HEK293T (cell line): ENCODE results near the gene TEN1.

ENCODE experiments used
- ARNT ChIP-seq: fragments of 450-650 bp; IDR thresholded peaks from 2 replicates; pipeline ENCODE4 v1.6.1; 2017; ENCODE audit warnings: mild to moderate bottlenecking
- BHLHE40 ChIP-seq: fragments of 450-650 bp; IDR thresholded peaks from 2 replicates; pipeline ENCODE4 v1.6.1; 2016; ENCODE audit warnings: mild to moderate bottlenecking, moderate library complexity, borderline replicate concordance
- CTBP1 ChIP-seq: fragments of 450-650 bp; IDR thresholded peaks from 2 replicates; pipeline ENCODE4 v1.6.1; 2016; ENCODE audit warnings: borderline replicate concordance
- ELF4 ChIP-seq: fragments of 450-650 bp; IDR thresholded peaks from 2 replicates; pipeline ENCODE4 v1.6.1; 2017; ENCODE audit warnings: antibody characterized with exemption
- FOXM1 ChIP-seq: fragments of 450-650 bp; IDR thresholded peaks from 2 replicates; pipeline ENCODE4 v1.6.1; 2017; ENCODE audit warnings: mild to moderate bottlenecking, borderline replicate concordance
- HDGF ChIP-seq: fragments of 450-650 bp; IDR thresholded peaks from 2 replicates; pipeline ENCODE4 v1.6.1; 2017; ENCODE audit warnings: antibody characterized with exemption, borderline replicate concordance
- L3MBTL2 ChIP-seq: fragments of 450-650 bp; conservative IDR thresholded peaks from 2 replicates; pipeline ENCODE4 v1.6.1; 2016; ENCODE audit warnings: mild to moderate bottlenecking
- LEF1 ChIP-seq: fragments of 450-650 bp; IDR thresholded peaks from 2 replicates; pipeline ENCODE4 v1.6.1; 2017; ENCODE audit warnings: mild to moderate bottlenecking, borderline replicate concordance
- NFRKB ChIP-seq: fragments of 450-650 bp; IDR thresholded peaks from 2 replicates; pipeline ENCODE4 v1.6.1; 2016; ENCODE audit warnings: mild to moderate bottlenecking, moderate library complexity
- SP1 ChIP-seq: fragments of 450-650 bp; IDR thresholded peaks from 2 replicates; pipeline ENCODE4 v1.6.1; 2017
- SUZ12 ChIP-seq: fragments of 450-650 bp; IDR thresholded peaks from 2 replicates; pipeline ENCODE4 v1.6.1; 2016; ENCODE audit warnings: mild to moderate bottlenecking

GRCh38 chr17:76008630-76009425 is 29.8 kb downstream of the TEN1 start:
- TF ChIP-seq SUZ12 (no peak), ARNT (no peak), NFRKB (no peak), BHLHE40 (no peak), ELF4 (no peak), L3MBTL2 (no peak), HDGF (no peak), SP1 (no peak), LEF1 (no peak), FOXM1 (no peak), CTBP1 (no peak)
